GM19023 (cell line): ENCODE results near the gene SMYD4.
"Not testable (repeated sequence)": the region's sequence is repeated elsewhere in the genome, so short reads cannot be mapped to it uniquely, and the experiment has no call there.

Experiments
- ATAC-seq: cut with Tn5 transposase; IDR thresholded peaks from one replicate; pipeline ENCODE4 v1.9.1; 2021; ENCODE audit warnings: mild to moderate bottlenecking, moderate library complexity; ENCODE audit not compliant: unreplicated experiment

SMYD4 gene

GRCh38 chr17:1755252-1755826, 74.4 kb downstream of the SMYD4 start:
- ATAC-seq = no peak

DNA sequence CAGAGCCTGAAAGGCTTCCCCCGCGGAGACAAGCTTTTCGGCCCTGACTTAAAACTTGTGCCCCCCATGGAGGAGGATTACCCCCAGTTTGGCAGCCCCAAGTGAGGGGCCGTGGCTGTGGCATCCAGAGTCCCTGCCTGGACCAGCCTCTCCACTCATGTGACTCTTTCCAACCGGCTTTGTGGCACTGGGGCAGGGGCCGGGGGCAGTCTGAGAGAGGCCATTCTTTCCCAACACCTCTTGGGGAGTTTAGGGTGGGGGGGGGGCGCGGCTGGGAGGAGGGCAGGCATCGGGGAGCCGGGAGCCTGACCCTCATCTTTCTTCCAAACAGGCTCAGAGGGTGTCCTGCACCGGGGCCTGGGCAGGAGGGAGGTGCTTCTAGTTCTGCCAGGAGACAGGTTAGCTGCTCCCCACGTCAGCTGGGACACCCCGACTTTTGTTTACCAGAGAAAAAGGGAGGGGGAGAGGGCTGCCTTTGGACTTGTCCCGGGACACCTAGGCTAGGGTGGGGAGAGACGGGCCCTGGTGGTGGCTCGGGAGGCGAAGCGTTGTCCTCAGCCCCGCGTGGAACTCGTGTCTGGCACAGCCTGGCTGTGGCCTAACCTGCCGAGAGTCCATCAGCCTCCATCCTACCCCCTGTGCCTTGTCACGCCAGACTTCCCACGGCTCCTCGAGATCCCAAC, 75.1 kb downstream of the SMYD4 start:
- no peak for ATAC-seq

GRCh38 chr17:1753767-1754429, 75.8 kb downstream of the SMYD4 start:
- no peak for ATAC-seq

GRCh38 chr17:1752425-1753262, 77.1 kb downstream of the SMYD4 start:
- ATAC-seq = no peak

GRCh38 chr17:1750628-1751027, 79.1 kb downstream of the SMYD4 start:
- no peak for ATAC-seq

DNA sequence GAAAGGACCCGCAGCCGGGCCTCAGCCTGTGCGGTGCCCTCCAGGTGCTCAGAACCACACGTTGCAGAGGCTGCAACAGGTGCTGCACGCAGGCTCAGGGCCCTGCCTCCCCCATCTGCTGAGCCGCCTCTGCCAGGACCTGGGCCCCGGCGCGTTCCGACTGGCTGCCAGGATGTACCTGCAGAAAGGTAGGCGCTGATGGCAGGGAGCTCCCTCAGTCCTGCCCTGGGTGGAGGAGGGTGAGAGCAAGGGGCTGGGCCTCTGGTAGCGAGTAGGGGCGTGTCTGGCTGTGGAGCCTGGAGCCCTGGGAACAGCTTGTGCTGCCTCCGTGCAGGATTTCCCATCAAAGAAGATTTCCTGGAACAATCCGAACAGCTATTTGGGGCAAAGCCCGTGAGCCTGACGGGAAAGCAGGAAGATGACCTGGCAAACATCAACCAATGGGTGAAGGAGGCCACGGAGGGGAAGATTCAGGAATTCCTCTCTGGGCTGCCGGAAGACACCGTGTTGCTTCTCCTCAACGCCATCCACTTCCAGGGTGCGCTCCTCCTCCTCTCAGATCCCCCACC, 82.6 kb downstream of the SMYD4 start:
- ATAC-seq = no peak

GRCh38 chr17:1745513-1746020, 84.1 kb downstream of the SMYD4 start:
- ATAC-seq = no peak

- ATAC-seq = no peak
Observed at GRCh38 chr17:1744551-1745512, 84.9 kb downstream of the SMYD4 start.

- ATAC-seq = no peak
Observed at GRCh38 chr17:1743088-1743439, 86.6 kb downstream of the SMYD4 start.

DNA sequence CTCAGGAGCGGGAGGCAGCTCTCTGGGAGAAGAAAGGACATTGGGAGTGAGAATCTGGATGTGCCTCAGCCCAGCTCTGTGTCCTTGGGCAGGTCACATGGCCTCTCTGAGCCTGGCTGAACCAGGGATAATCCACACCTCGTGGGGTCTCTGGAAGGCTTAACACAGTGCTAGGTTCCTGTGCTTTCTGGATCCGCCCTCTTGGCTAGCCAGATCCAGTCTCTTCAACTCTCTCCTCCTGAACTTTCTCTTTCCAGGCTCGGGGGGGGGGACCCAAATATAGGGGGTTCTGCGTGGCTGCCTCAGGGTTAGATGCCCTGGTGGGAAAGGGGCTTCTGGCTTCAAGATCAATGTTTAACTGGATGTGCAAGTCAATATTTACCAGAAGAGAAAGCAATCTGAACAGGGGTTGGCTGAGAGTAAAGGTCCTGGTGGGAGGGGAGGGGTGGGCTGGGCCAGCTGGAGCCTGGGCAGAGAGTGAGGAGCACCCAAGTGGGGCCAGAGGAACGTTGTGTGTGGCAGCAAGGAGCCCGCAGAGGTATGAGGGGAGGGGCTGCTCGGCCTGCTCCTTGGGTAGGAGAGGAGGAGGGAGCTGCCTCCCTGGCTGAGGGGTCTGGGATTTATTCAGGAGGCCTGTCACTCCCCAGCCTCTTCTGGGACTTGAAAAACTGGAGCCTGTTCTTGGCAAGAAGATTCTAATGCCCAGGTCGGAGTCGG, 87.2 kb downstream of the SMYD4 start, which contains the start of gene SERPINF2:
Gene SERPINF2, plus strand, starts transcription at position 501 of the 717 bp plus-strand sequence. CDS start 2,125 bp downstream, outside the sequence.
- ATAC-seq = no peak

DNA sequence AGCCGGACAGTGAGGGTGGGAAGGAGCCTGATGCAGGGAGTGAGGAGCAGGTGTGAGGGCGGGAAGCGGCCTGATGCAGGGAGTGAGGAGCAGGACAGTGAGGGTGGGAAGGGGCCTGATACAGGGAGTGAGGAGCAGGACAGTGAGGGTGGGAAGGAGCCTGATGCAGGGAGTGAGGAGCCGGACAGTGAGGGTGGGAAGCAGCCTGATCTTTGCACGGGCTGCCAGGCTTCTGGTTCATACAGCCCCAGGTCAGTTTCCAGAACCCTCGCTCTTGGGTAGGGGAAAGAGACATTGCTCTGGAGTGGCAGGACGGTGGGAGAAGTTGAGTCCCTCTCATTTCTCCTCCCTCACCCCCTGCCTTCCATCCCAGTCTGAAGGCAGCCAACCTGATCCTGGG, 87.8 kb downstream of the SMYD4 start:
- not testable (repeated sequence) for ATAC-seq

GRCh38 chr17:1737531-1738291, 92.0 kb downstream of the SMYD4 start:
- no peak for ATAC-seq

DNA sequence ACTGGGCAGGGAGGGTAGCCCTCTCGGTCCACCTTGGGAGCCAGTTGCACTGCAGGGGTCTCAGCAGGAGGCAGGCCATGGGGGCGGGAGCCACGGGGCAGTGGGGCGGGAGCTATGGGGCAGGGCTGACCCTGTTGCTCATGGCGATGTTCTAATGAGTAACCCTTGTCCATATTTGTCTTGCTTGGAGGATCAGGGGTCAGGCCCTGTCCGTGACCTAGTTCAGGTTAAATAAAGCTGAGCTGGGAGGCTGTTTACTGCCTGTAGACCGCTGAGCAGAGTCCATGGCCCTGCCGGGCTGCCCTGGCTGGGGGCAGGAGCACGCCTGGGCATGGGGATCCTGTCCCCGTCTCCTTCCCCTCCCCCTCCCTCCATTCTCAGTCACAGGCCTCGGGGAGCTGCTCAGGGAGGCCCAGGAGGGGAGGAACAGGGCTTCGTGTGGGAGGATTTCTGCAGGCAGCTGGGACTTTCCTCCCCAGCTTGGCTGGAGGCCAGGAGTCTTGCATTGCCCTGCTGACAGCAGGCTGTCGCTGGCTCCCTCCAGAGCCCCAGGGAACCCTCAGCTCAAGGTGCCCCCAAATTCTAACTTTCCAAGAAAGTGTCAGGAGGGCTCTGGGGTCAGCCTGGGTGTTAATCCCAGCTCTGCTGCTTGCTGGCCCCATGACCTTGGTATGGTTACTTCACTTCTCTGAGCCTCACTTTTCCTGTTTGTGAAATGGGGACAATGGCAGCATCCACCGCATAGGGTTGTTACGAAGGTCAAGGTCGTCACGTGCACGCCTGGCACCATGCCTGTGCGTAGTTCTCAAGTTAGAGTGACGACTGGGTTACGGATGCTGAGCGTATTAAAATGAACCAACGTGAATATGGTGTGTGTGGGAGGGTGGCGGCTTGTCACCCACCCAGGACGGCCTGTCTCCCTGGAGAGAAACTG, 93.1 kb downstream of the SMYD4 start:
- ATAC-seq = no peak

GRCh38 chr17:1735834-1736347, 93.8 kb downstream of the SMYD4 start:
- no peak for ATAC-seq

- no peak for ATAC-seq
Observed at GRCh38 chr17:1735418-1735817, 94.3 kb downstream of the SMYD4 start.

DNA sequence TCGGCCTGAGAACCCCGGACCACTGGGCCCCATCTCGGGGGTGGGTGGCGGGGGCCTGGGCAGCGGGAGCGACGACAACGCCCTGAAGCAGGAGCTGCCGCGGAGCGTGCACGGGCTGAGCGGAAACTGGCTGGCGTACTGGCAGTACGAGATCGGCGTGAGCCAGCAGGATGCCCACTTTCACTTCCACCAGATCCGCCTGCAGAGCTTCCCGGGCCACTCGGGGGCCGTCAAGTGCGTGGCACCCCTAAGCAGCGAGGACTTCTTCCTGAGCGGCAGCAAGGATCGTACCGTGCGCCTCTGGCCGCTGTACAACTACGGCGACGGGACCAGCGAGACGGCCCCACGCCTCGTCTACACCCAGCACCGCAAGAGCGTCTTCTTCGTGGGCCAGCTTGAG, 95.9 kb downstream of the SMYD4 start:
- no peak for ATAC-seq

GRCh38 chr17:1732833-1733321, 96.8 kb downstream of the SMYD4 start:
- ATAC-seq = no peak
